Activated T-helper 1 cell treated with anti-CD3 and anti-CD28 coated beads, Interleukin-2, amount 50 U/mL, for 16 hours (primary cell): ENCODE data around the gene ZNF470.

Experiments used
- DNase-seq, 2 donors: peaks; one replicate each; pipeline ENCODE4 v3.0.0-alpha.2; 2020; ENCODE audit warnings: low read depth in 1 of 2, low spot score in 1 of 2

Gene ZNF470

DNA sequence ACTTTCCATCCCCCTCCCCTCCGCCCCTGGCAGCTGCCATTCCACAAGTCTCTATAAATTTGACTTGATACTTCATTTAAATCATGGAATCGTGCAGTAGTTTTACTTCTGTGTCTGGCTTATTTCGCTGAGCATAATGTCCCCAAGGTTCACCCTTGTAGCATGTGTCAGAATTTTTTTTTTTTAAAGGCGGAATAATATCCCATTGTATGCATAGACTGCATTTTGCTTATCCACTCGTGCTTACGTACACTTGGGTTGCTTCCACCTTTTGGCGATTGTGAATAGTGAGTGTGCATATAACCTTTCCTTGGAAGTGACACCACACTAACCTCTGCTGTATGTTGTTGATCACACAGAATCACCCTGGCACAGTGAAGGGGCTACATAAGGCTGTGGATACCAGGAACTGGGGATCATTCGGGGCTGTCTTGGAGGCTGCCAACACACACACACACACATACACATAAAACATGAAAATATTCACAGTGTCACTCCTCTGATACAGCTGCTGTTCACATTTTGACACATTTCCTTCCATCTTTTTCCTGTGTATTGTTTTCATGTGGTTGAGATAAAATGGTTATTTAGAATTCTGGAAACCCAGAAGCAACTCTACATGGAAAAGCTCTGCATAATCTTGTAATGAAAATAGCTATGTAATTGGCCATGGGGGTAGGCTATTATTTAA, 41.2 kb downstream of the ZNF470 start:
- no peak for DNase-seq

DNA sequence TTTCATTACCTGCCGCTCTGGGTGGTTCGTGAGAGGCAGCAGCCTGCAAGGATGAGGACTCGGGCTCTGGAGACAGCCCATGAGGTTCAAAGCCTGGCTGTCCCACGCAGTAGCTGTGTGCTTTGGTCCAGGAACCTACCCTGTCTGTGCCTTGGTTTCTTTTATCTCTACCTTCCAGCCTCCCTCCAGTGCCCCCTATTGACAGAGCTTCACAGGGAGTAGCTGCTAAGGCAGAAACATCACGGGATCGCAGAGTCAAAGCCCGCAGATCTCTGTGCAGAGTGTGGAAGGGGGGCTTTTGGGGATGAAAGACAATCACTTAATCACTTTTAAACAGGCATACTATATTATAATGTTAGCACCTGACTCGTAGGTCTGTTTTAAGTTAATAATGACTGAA, 44.0 kb downstream of the ZNF470 start:
- no peak for DNase-seq

DNA sequence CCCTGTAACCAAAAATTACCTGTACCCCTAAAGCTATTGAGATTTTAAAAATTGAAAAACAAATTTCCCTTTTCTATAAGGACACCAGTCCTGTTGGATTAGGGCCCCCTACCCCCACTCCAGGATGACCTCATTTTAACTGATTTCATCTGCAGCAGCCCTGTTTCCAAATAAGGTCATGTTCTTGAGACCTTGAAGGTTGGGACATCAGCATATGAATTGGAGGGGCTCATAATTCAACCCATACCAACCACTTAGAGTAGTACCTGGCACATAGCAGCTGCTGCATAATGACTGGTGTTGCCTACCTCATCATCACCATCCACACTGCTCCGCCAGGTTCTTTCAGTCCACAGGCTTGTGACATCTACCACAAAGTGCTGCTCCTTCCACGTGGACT, 45.5 kb downstream of the ZNF470 start:
- no peak for DNase-seq

DNA sequence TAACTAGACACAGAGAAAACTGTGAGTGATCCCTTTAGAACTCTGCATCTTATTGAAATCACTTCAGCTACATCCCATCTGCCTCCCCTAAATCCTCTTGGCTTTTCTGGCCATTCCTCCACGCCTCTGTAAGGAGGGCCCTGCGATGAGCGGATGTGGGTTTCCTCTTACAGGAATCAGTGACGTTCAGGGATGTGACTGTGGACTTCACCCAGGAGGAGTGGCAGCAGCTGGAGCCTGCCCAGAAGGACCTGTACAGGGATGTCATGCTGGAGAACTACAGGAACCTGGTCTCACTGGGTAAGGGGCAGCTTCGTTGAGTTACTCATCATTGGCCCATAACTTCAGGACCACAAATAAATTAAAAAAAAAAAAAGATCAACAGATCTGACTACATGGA, 46.4 kb downstream of the ZNF470 start:
- no peak for DNase-seq

DNA sequence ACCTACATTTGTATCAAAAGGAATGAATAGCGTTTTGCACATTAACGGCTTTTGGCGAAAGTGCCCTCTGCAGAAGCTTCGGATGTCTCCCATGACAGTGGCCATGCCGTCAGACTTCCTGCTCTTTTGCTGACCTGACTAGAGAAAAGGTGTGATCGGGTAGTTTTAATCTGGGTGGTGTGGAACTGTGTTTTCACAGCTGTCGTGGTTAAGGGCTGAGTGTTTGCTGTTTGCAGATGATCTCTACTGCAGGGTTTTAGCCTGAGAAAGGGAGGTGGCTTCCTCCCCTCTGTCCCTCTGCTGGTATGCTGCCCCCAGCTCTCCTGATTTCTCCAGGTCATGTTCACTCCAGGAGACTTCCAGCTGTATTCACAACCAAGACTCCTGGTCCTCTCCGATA, 50.3 kb downstream of the ZNF470 start:
- no peak for DNase-seq

DNA sequence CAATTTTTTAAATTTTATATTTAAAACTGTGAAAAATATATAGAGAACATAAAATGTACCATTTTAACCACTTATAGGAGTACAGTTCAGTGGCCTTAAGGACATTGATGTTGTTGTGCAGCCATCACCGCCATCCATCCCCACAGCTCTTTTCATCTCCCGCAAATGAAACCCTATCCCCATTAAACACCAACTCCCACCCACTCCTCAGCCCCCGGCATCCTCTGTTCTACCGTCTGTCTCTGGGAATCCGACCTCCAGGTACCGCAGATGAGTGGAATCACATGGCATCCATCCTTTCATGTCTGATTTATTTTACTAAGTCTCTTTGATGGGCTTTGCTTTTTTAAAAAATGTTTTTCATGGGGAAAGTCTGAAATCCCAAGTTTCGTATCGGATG, 51.9 kb downstream of the ZNF470 start:
- no peak for DNase-seq

DNA sequence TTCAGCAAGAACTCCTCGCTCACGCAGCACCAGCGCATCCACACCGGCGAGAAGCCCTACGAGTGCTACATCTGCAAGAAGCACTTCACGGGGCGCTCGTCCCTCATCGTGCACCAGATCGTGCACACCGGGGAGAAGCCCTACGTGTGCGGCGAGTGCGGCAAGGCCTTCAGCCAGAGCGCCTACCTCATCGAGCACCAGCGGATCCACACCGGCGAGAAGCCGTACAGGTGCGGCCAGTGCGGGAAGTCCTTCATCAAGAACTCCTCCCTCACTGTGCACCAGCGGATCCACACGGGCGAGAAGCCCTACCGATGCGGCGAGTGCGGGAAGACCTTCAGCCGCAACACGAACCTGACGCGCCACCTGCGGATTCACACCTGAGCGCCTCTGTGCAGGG, 55.1 kb downstream of the ZNF470 start:
- no peak for DNase-seq

DNA sequence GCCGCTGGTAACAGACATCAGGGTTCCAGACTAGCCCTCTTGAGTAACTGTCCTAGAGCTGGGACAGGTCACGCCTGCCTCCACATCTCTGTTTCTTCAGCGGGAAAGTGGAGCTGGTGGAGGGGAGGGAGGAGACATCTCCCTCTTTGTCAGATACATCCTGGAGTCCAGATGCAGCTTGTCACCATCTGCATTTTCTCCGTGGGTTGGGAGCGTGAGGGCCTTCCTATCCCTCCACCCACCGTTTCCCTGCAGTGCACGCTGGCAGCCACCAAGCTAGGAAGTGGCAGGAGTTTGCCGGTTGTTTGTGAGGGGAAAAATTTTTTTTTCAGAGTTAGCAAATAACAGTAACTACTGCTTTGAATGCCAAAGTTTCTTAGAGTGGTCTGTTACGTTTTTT, 55.7 kb downstream of the ZNF470 start:
- DNase-seq = no peak

DNA sequence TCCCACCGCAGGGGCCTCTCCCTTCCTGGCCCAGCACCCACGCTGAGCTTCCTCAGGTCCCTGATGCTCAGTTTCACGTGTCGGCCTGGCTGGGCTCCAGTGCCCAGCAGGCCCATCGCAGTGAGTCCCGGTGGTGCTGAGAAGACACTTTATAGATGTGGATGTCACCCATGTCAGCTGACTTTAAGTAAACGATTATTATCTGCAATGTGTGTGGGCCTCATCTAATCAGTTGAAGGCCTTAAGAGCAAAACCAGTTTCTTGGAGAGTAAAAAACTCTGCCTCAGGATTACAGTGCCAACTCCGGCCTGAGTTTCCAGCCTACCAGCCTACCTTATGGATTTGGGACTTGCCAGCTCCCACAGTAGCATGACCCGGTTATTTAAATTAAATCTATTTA, 58.4 kb downstream of the ZNF470 start:
- no peak for DNase-seq

DNA sequence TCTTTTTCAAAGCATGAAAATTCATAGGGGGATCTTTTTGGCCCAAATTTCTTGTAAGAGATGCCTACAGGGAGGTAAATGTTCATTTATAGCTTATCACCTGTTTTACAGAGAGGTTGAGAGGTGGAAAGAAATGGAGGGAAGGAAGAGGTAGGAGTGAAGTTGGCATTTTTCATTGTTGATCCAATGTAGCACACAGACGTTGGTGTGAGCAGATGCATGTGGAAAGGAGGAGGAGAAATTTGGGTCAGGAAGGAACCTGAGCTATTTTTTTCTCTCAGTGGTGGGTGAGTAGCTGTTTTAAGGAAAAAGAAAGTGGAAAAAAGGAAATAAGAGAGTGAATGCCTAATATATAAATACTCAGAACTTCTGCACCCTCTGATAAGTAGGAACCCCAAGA, 65.8 kb downstream of the ZNF470 start:
- no peak for DNase-seq

DNA sequence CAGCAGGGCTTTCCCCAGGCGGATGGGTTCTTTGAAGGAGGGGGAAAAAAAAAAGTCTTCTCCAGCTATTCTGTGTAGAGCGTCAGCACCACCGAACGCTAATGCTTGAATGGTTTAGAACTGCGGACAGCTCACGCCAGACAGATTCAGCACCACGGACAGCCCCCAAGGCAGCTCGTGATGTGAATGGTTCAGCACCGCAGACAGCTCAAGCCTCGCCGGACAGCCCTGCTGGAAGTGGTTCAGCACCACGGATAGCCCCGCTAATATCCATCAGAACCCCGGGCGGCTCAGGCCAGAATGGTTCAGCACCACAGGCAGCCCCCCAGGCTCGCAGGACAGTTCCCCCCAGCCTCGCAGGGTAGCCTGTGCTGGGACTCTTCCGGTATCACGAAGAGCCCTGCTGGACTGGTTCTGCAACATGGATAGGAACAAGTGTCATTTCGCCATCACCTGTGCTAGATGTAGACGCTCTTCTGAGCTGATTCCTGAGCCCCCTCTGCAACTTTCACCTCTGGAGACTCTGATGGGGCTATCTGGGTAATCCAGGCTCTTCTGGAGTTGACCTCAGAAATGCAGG, 70.8 kb downstream of the ZNF470 start:
- no peak for DNase-seq
